ENCODE results near the gene CRTC1. TPM values are rescaled to one million over a fixed set of nuclear protein-coding genes. Genes with fewer than 3 reads are reported as not detected.
"Not testable (repeated sequence)": the region's sequence is repeated elsewhere in the genome, so short reads cannot be mapped to it uniquely, and the experiment has no call there.

Gene CRTC1
- total RNA-seq, 1 donor from 2014 or later: 28.8 TPM

- Mint-ChIP-seq H3K27ac (ENCODE audit: unreplicated experiment) (no peak overlapping the region), H3K36me3 (ENCODE audit: unreplicated experiment) (no peaks in the 10 kb centered on the region), H3K9me3 (ENCODE audit: unreplicated experiment) (peaks cover 5% of the 10 kb centered on the region), H3K27me3 (ENCODE audit: unreplicated experiment) (peaks cover 13% of the 10 kb centered on the region), H3K4me3 (ENCODE audit: unreplicated experiment) (no peak overlapping the region), H3K4me1 (ENCODE audit: low read depth, unreplicated experiment) (peaks cover 25% of the 10 kb centered on the region)
- DNase-seq: no peak
- no peak for TF ChIP-seq CTCF (IDR thresholded peaks at IDR 0.05; ENCODE audit: partially characterized antibody, unreplicated experiment)
Observed at GRCh38 chr19:18726846-18727245, 43.4 kb downstream of the CRTC1 start.

- not testable (repeated sequence) for H3K36me3 Mint-ChIP-seq (ENCODE audit: unreplicated experiment); H3K4me3 Mint-ChIP-seq (ENCODE audit: unreplicated experiment); H3K9me3 Mint-ChIP-seq (ENCODE audit: unreplicated experiment); DNase-seq; H3K27ac Mint-ChIP-seq (ENCODE audit: unreplicated experiment)
- Mint-ChIP-seq H3K4me1 (ENCODE audit: low read depth, unreplicated experiment) (peaks cover 31% of the 10 kb centered on the region), H3K27me3 (ENCODE audit: unreplicated experiment) (peaks cover 13% of the 10 kb centered on the region)
Observed at GRCh38 chr19:18727602-18728001, 44.1 kb downstream of the CRTC1 start.

GRCh38 chr19:18729933-18730530 lies 46.6 kb downstream of the CRTC1 start:
- DNase-seq: no peak
- Mint-ChIP-seq H3K9me3 (ENCODE audit: unreplicated experiment) (peaks cover 15% of the 10 kb centered on the region), H3K4me3 (ENCODE audit: unreplicated experiment) (no peak overlapping the region), H3K4me1 (ENCODE audit: low read depth, unreplicated experiment) (peaks cover 32% of the 10 kb centered on the region), H3K27me3 (ENCODE audit: unreplicated experiment) (peaks cover 15% of the 10 kb centered on the region), H3K27ac (ENCODE audit: unreplicated experiment) (no peak overlapping the region), H3K36me3 (ENCODE audit: unreplicated experiment) (no peaks in the 10 kb centered on the region)
- no peak for TF ChIP-seq CTCF (IDR thresholded peaks at IDR 0.05; ENCODE audit: partially characterized antibody, unreplicated experiment)

- DNase-seq: no peak
- H3K27ac Mint-ChIP-seq (ENCODE audit: unreplicated experiment): no peak overlapping the region
- H3K36me3 Mint-ChIP-seq (ENCODE audit: unreplicated experiment): no peaks in the 10 kb centered on the region
- H3K27me3 Mint-ChIP-seq (ENCODE audit: unreplicated experiment): peaks cover 12% of the 10 kb centered on the region
- peaks cover 18% of the 10 kb centered on the region for H3K9me3 Mint-ChIP-seq (ENCODE audit: unreplicated experiment)
- H3K4me3 Mint-ChIP-seq (ENCODE audit: unreplicated experiment): no peak overlapping the region
- H3K4me1 Mint-ChIP-seq (ENCODE audit: low read depth, unreplicated experiment): peaks cover 32% of the 10 kb centered on the region
- TF ChIP-seq CTCF (IDR thresholded peaks at IDR 0.05; ENCODE audit: partially characterized antibody, unreplicated experiment): no peak
Observed at GRCh38 chr19:18730885-18731513, 47.5 kb downstream of the CRTC1 start.

- no peak overlapping the region for H3K27ac Mint-ChIP-seq (ENCODE audit: unreplicated experiment)
- TF ChIP-seq CTCF (IDR thresholded peaks at IDR 0.05; ENCODE audit: partially characterized antibody, unreplicated experiment): no peak
- no peak for DNase-seq
Observed at GRCh38 chr19:18731562-18732008, 48.1 kb downstream of the CRTC1 start.

More at GRCh38 chr19:18731562-18732008, 48.1 kb downstream of the CRTC1 start:
- H3K9me3 Mint-ChIP-seq (ENCODE audit: unreplicated experiment): peaks cover 16% of the 10 kb centered on the region
- peaks cover 10% of the 10 kb centered on the region for H3K27me3 Mint-ChIP-seq (ENCODE audit: unreplicated experiment)
- peaks cover 28% of the 10 kb centered on the region for H3K4me1 Mint-ChIP-seq (ENCODE audit: low read depth, unreplicated experiment)
- H3K36me3 Mint-ChIP-seq (ENCODE audit: unreplicated experiment): no peaks in the 10 kb centered on the region
- no peak overlapping the region for H3K4me3 Mint-ChIP-seq (ENCODE audit: unreplicated experiment)
